HepG2 (cell line): Measurements from ENCODE around the gene MT1A. TPM values are rescaled to one million over a fixed set of nuclear protein-coding genes. Genes with fewer than 3 reads are reported as not detected.
A peak's percentile ranks its signal among the peaks of the same experiment; 100 is the strongest.

Experiments
- ATAC-seq: fragments of 200-7000 bp; cut with Tn5 transposase; 3 replicates; pipeline ENCODE4 v1.9.1; 2020; ENCODE audit warnings: mild to moderate bottlenecking, moderate library complexity
- BruUV-seq: library from RNA; stranded (reverse); fragments of 400-500 nt; replicated peaks from 2 replicates; lab custom pipeline; 2021; lab: Mats Ljungman, UMichigan
- CTCF ChIA-PET: fragments of 300-600 bp; formaldehyde crosslinking; extraction: SDS; loops from one replicate; lab custom pipeline; 2021; ENCODE audit warnings: low total read pairs, inconsistent platforms, low intra/inter-chr PET ratio; lab: Yijun Ruan, JAX
- POLR2A ChIA-PET: fragments of 350-600 bp; sonication (Branson Sonifier 250); formaldehyde crosslinking; loops from one replicate; lab custom pipeline; 2020; ENCODE audit warnings: antibody characterized with exemption, inconsistent platforms; lab: Yijun Ruan, JAX
- DNase-seq: peaks from one replicate; pipeline ENCODE4 v3.0.0-alpha.2; 2015; ENCODE audit warnings: low spot score
- FAIRE-seq: peaks from 3 replicates; lab custom pipeline; 2011; peaks lifted over from hg19 to GRCh38; lab: Jason Lieb, UNC
- H2AFZ ChIP-seq: one replicate; pipeline ENCODE4 v1.6.1; 2011; ENCODE audit warnings: low read length, inconsistent platforms
- H3K27ac ChIP-seq: fragments of 300-600 bp; 3 replicates; pipeline ENCODE4 v1.8.0; 2011; ENCODE audit warnings: mixed run types, mild to moderate bottlenecking, mixed read lengths, low read length, inconsistent platforms; ENCODE audit not compliant: insufficient read depth; ENCODE audit errors: extremely low read length
- H3K27me3 ChIP-seq, 2 experiments: fragments of 200-600 bp in 1 of 2; 2 replicates in 1 of 2; 3 replicates in 1 of 2; pipeline versions ENCODE4 v1.6.0 to v1.8.0; 2011; ENCODE audit warnings: low read length in 2 of 2, mild to moderate bottlenecking in 2 of 2, moderate library complexity in 2 of 2, inconsistent platforms in 1 of 2; ENCODE audit not compliant: insufficient read depth in 2 of 2, control insufficient read depth in 1 of 2
- H3K36me3 ChIP-seq, 2 experiments: fragments of 200-600 bp in 1 of 2; replicated peaks in 1 of 2; 2 replicates in 1 of 2; 3 replicates in 1 of 2; pipeline versions ENCODE4 v1.5.1 to v1.8.0; 2011; ENCODE audit warnings: low read length in 2 of 2, inconsistent platforms in 1 of 2; ENCODE audit not compliant: insufficient read depth in 2 of 2, control insufficient read depth in 1 of 2
- H3K4me1 ChIP-seq: 2 replicates; pipeline ENCODE4 v1.5.1; 2012; ENCODE audit warnings: low read length, inconsistent platforms; ENCODE audit not compliant: insufficient read depth
- H3K4me2 ChIP-seq: 2 replicates; pipeline ENCODE4 v1.6.0; 2011; ENCODE audit warnings: low read depth, low read length, inconsistent platforms
- H3K4me3 ChIP-seq, 3 experiments: fragments of 200-600 bp in 1 of 3; sonication (generic), shearing (Covaris generic) in 1 of 3; replicated peaks in 1 of 3; 2 replicates each; pipeline ENCODE4 v1.5.1; 2011 to 2016; ENCODE audit warnings: low read length in 3 of 3, inconsistent platforms in 2 of 3, low read depth in 2 of 3, mild to moderate bottlenecking in 2 of 3, control low read depth in 1 of 3, mixed read lengths in 1 of 3; ENCODE audit not compliant: insufficient read depth in 1 of 3
- H3K79me2 ChIP-seq: one replicate; pipeline ENCODE4 v1.6.1; 2011; ENCODE audit warnings: low read length, inconsistent platforms; ENCODE audit not compliant: insufficient read depth
- H3K9ac ChIP-seq: 2 replicates; pipeline ENCODE4 v1.6.0; 2011; ENCODE audit warnings: mild to moderate bottlenecking, low read depth, low read length, inconsistent platforms; ENCODE audit not compliant: insufficient read depth
- H3K9me3 ChIP-seq: 2 replicates; pipeline ENCODE4 v1.5.1; 2012; ENCODE audit warnings: mild to moderate bottlenecking, low read length
- H4K20me1 ChIP-seq: 2 replicates; pipeline ENCODE4 v1.6.0; 2011; ENCODE audit warnings: inconsistent platforms, mild to moderate bottlenecking, low read length, moderate library complexity; ENCODE audit not compliant: insufficient read depth
- ELF1 ChIP-seq: sonication (generic); formaldehyde crosslinking; IDR thresholded peaks from 2 replicates; pipeline ENCODE4 v1.4.0; 2020; ENCODE audit warnings: missing genetic modification reagents
- GATA4 ChIP-seq: sonication (generic); IDR thresholded peaks from 2 replicates; pipeline ENCODE4 v1.6.1; 2016; ENCODE audit warnings: antibody characterized with exemption, low read depth, borderline replicate concordance
- HOMEZ ChIP-seq: IDR thresholded peaks from 2 replicates; pipeline ENCODE4 v1.6.1; 2016; ENCODE audit warnings: low read depth
- KLF15 ChIP-seq: sonication (generic); formaldehyde crosslinking; IDR thresholded peaks from 2 replicates; pipeline ENCODE4 v1.8.1; 2023; ENCODE audit warnings: borderline replicate concordance, mild to moderate bottlenecking, inconsistent platforms, missing genetic modification reagents, mixed read lengths
- MTA3 ChIP-seq: sonication (generic); formaldehyde crosslinking; IDR thresholded peaks from 2 replicates; pipeline ENCODE4 v1.4.0; 2020; ENCODE audit warnings: missing genetic modification reagents
- POGZ ChIP-seq: sonication (generic); formaldehyde crosslinking; IDR thresholded peaks from 2 replicates; pipeline ENCODE4 v1.4.0; 2020; ENCODE audit warnings: mild to moderate bottlenecking, missing genetic modification reagents
- ZFP1 ChIP-seq: IDR thresholded peaks from 2 replicates; pipeline ENCODE4 v1.6.1; 2016
- ZFP62 ChIP-seq: sonication (generic); formaldehyde crosslinking; IDR thresholded peaks from 2 replicates; pipeline ENCODE4 v1.4.0; 2020; ENCODE audit warnings: missing genetic modification reagents
- ZHX1 ChIP-seq: sonication (generic); formaldehyde crosslinking; IDR thresholded peaks from 2 replicates; pipeline ENCODE4 v1.8.1; 2022; ENCODE audit warnings: low read depth, mild to moderate bottlenecking, missing genetic modification reagents
- ZNF503 ChIP-seq: sonication (generic); formaldehyde crosslinking; IDR thresholded peaks from 2 replicates; pipeline ENCODE4 v1.4.0; 2020; ENCODE audit warnings: missing genetic modification reagents
- ZNF512B ChIP-seq: sonication (generic); formaldehyde crosslinking; IDR thresholded peaks from 2 replicates; pipeline ENCODE4 v1.5.1; 2020; ENCODE audit warnings: missing genetic modification reagents, mild to moderate bottlenecking, borderline replicate concordance
- ZNF790 ChIP-seq: sonication (generic); formaldehyde crosslinking; IDR thresholded peaks from 2 replicates; pipeline ENCODE4 v1.8.0; 2022; ENCODE audit warnings: missing genetic modification reagents, mild to moderate bottlenecking, borderline replicate concordance
- WGBS: methylation state at CpG from one replicate; pipeline ENCODE4 v1.1.6; 2017; ENCODE audit warnings: low lambda C conversion rate; 5-methylcytosine and 5-hydroxymethylcytosine counted together
- in situ Hi-C: cut with HindIII; loops from 2 replicates; pipeline ENCODE4 v1.10.0; 2017; ENCODE audit warnings: low pct_unique_long_range_greater_than_20kb; ENCODE audit not compliant: extremely low pct_ligation_motif_present
- intact Hi-C: fragments of 100-400 bp; cut with micrococcal nuclease; formaldehyde crosslinking; loops from one replicate; pipeline ENCODE4 v1.10.0; 2022; ENCODE audit not compliant: unreplicated experiment
- polyA plus RNA-seq, 8 experiments: library from polyadenylated mRNA; depleted of rRNA in 3 of 8; stranded (reverse) in 7 of 8; unstranded in 1 of 8; fragments of >200 nt; fragmentation: Illumina TruSeq in 4 of 8; extraction: Trizol in 4 of 8; gene quantifications; 2 replicates each; pipeline versions ENCODE4 v1.2.1 to v1.2.3, GENCODE V29; 2011 to 2016; ENCODE audit warnings: low read depth in 4 of 8, missing spikeins in 1 of 8, mixed read lengths in 1 of 8; ENCODE audit not compliant: insufficient read depth in 1 of 8
- total RNA-seq, 5 experiments: library from RNA; depleted of rRNA; stranded (reverse); fragments of >200 nt; fragmentation: Illumina TruSeq; extraction: Trizol; gene quantifications; 2 replicates each; pipeline ENCODE4 v1.2.3, GENCODE V29; 2016; ENCODE audit warnings: low read depth in 1 of 5

Gene MT1A
- total and polyA plus RNA-seq, 2 of the 13 experiments (the other 11 are each of a cell fraction or from before 2014, with no cell fraction given), result 8.3 to 10.4 TPM

- in situ Hi-C loops (no loop called here), intact Hi-C loops (no loop called here)
- Histone ChIP-seq H3K27me3 (peaks cover 11 to 37% of the 10 kb centered on the region in 2 experiments; a peak in 4 of 5 replicates), H3K4me1 (peaks cover 21% of the 10 kb centered on the region), H3K9me3 (no peaks in the 10 kb centered on the region), H3K79me2 (no peaks in the 10 kb centered on the region), H2AFZ (no peak overlapping the region), H3K36me3 (no peaks in the 10 kb centered on the region), H3K9ac (no peak overlapping the region), H3K4me2 (no peak overlapping the region), H3K4me3 (no peak overlapping the region), H3K27ac (no peak overlapping the region), H4K20me1 (no peaks in the 10 kb centered on the region)
- TF ChIP-seq ZFP1 (CRISPR knock-in tag) (no peak), KLF15 (CRISPR knock-in tag) (no peak), POGZ (CRISPR knock-in tag) (no peak), MTA3 (CRISPR knock-in tag) (no peak), HOMEZ (CRISPR knock-in tag) (no peak), GATA4 (no peak), ZNF790 (no peak), ZNF503 (CRISPR knock-in tag) (no peak), ZFP62 (CRISPR knock-in tag) (no peak), ZNF512B (no peak), ELF1 (CRISPR knock-in tag) (no peak), ZHX1 (CRISPR knock-in tag) (no peak)
- ATAC-seq (peak; percentile 31; the same call in 2 of the 3 replicates), DNase-seq (no peak), FAIRE-seq (no peak)
- ChIA-PET CTCF (no interaction called here), POLR2A (interaction anchor here (1.8 kb wide), 1 partner anchor 11 kb away, joined by 6 read pairs; no protein-coding TSS in a partner anchor)
- WGBS, result 73% methylated on average over 36 of the region's 41 CpGs
- no TSS peak for BruUV-seq
Observed at GRCh38 chr16:56617212-56618085, 21.0 kb upstream of the MT1A start.
